Right lung (tissue), 5 donors: ENCODE measurements around the gene CXCL6. TPM values are rescaled to one million over a fixed set of nuclear protein-coding genes. Genes with fewer than 3 reads are reported as not detected.

Source experiments
- DNase-seq, 2 donors: peaks; one replicate each; pipeline ENCODE4 v3.0.0-alpha.2; 2013
- polyA plus RNA-seq, 5 donors: library from polyadenylated mRNA; unstranded; fragments of 120-200 nt; gene quantifications; one replicate each; pipeline versions ENCODE4 v1.2.1 to v1.2.3, GENCODE V29; 2013; ENCODE audit warnings: inconsistent platforms in 1 of 5, low replicate concordance in 1 of 5; ENCODE audit not compliant: insufficient read length in 5 of 5, insufficient read depth in 1 of 5

Gene CXCL6
- polyA plus RNA-seq, 5 donors: 0.08 to 0.18 TPM; not detected in 3

GRCh38 chr4:73842696-73843095 is 6.2 kb downstream of the CXCL6 start:
- no peak for DNase-seq

- no peak for DNase-seq
Observed at GRCh38 chr4:73843369-73843768, 6.9 kb downstream of the CXCL6 start.

- DNase-seq: no peak
Observed at GRCh38 chr4:73844345-73844744, 7.9 kb downstream of the CXCL6 start.

- no peak for DNase-seq
Observed at GRCh38 chr4:73844806-73845205, 8.3 kb downstream of the CXCL6 start.

- DNase-seq: no peak
Observed at GRCh38 chr4:73847526-73848182, 11.2 kb downstream of the CXCL6 start.

- DNase-seq: no peak
Observed at GRCh38 chr4:73848183-73848777, 11.8 kb downstream of the CXCL6 start.

GRCh38 chr4:73850261-73850970 is 13.9 kb downstream of the CXCL6 start:
- DNase-seq: no peak

- no peak for DNase-seq
Observed at GRCh38 chr4:73851293-73851692, 14.8 kb downstream of the CXCL6 start.

GRCh38 chr4:73852771-73853170 is 16.3 kb downstream of the CXCL6 start:
- DNase-seq: no peak

- no peak for DNase-seq
Observed at GRCh38 chr4:73853246-73853704, 16.8 kb downstream of the CXCL6 start, which contains the start of gene PF4V1. Gene PF4V1 (plus strand): TSS chr4:73853296. CDS start chr4:73853363, 67 bp downstream.

GRCh38 chr4:73853718-73854473 is 17.4 kb downstream of the CXCL6 start:
- no peak for DNase-seq

- DNase-seq: no peak
Observed at GRCh38 chr4:73855406-73855805, 18.9 kb downstream of the CXCL6 start.

GRCh38 chr4:73856518-73856917 is 20.0 kb downstream of the CXCL6 start:
- DNase-seq: no peak

GRCh38 chr4:73859614-73860088 is 23.2 kb downstream of the CXCL6 start:
- peak; percentile 36 to 43 for DNase-seq

GRCh38 chr4:73860181-73860580 is 23.7 kb downstream of the CXCL6 start:
- no peak for DNase-seq

GRCh38 chr4:73860917-73861316 is 24.4 kb downstream of the CXCL6 start:
- DNase-seq: no peak

- no peak for DNase-seq
Observed at GRCh38 chr4:73862322-73862721, 25.8 kb downstream of the CXCL6 start.

- no peak for DNase-seq
Observed at GRCh38 chr4:73864365-73864764, 27.9 kb downstream of the CXCL6 start.

GRCh38 chr4:73864961-73865360 is 28.5 kb downstream of the CXCL6 start:
- no peak for DNase-seq

GRCh38 chr4:73865431-73866096 is 29.1 kb downstream of the CXCL6 start:
- DNase-seq: no peak

- DNase-seq: no peak
Observed at GRCh38 chr4:73866246-73866645, 29.8 kb downstream of the CXCL6 start.
